Measurements from ENCODE around the gene DNAJB8.

DNAJB8 gene

DNA sequence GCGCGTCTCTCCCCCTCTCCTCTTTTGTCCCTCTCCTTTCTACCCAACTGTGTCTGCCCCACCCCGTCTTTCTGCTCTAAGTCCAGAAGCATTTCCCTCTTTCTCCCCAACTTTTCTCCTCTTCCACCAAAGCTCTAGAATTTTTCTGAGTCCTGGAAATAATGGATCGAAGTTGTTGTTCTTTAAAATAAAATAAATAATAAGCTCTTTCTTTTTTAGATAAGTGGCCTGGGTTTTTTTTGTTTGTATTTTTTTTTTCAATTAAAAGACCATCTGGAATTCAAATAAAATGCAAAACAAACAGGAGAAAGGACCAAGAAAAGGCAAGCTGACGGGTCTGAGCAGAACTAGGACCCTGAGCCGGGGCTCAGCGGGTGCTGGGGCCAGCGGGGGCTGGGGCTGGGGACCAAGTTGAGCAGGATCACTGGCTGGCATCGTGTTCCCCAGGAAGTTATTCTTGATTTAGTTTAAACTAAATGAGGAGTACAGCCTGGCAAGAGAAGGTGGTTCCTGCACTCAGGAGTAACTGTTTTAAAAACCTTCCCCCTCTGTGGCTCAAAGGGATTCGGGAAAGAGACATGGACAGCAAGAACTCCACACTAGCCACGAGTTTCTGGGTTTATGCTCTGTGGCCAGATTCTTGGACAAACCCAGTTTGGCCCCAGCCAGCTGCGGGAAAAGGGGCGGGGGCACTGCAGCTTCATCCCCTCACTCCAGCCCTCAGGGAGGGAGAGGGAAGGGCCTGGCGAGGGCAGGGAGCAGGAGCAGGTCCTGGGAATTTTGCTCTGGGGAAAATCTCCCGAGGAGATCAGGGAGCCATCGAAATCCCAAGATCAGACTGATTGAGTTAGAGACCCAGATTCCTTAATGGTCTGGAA, 18.0 kb upstream of the DNAJB8 start:
- TF ChIP-seq, protein P1, sequence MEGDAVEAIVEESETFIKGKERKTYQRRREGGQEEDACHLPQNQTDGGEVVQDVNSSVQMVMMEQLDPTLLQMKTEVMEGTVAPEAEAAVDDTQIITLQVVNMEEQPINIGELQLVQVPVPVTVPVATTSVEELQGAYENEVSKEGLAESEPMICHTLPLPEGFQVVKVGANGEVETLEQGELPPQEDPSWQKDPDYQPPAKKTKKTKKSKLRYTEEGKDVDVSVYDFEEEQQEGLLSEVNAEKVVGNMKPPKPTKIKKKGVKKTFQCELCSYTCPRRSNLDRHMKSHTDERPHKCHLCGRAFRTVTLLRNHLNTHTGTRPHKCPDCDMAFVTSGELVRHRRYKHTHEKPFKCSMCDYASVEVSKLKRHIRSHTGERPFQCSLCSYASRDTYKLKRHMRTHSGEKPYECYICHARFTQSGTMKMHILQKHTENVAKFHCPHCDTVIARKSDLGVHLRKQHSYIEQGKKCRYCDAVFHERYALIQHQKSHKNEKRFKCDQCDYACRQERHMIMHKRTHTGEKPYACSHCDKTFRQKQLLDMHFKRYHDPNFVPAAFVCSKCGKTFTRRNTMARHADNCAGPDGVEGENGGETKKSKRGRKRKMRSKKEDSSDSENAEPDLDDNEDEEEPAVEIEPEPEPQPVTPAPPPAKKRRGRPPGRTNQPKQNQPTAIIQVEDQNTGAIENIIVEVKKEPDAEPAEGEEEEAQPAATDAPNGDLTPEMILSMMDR (IDR thresholded peaks at IDR 0.05; ENCODE audit: low read depth, low read length): no peak
- in situ Hi-C loops (cut with HindIII; ENCODE audit: low sequenced_read_pairs): no loop called here
- no peak for DNase-seq (ENCODE audit: low read depth, low spot score)
- no peak overlapping the region for H3K4me3 ChIP-seq (ENCODE audit: low read depth, low read length)

DNA sequence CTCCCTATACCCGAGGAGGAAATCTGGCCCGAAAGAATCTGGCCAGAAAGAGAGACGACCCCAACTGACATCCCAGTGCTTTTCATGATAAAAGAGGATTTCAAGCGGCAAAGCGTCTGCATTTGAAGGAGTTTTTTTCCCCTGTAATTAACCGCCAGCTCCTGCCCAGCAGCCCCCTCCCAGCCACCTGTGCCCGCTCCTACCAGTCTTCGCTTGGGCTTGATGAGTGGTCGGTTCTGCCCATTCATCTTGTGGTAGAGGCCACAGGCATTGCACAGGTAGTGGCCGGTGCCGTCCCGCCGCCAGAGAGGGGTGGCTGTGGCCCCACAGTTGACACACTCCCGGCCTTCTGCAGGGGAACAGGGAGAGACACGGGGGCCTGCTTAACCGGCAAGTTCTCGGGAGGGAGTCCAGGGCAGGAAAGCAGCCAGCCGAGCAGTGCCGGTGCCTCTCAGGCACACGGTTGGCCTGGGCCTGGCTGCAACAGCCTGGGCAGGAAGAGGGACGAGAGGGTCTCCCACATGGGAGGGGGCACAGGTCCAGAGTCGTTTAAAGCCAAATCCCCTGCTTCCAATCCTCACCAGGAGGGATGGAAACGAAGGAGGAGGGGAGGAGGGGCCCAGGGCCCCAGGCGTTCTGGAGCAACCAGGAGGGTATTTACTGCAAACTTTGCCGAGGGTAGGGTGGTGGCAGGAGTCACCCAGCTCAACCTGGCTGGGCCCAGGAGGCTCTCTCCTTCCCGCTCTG, 17.1 kb upstream of the DNAJB8 start:
- TF ChIP-seq, protein P1 (IDR thresholded peaks at IDR 0.05; ENCODE audit: low read depth, low read length): no peak
- no peak overlapping the region for H3K4me3 ChIP-seq (ENCODE audit: low read depth, low read length)
- in situ Hi-C loops (cut with HindIII; ENCODE audit: low sequenced_read_pairs): no loop called here
- no peak for DNase-seq (ENCODE audit: low read depth, low spot score)

DNA sequence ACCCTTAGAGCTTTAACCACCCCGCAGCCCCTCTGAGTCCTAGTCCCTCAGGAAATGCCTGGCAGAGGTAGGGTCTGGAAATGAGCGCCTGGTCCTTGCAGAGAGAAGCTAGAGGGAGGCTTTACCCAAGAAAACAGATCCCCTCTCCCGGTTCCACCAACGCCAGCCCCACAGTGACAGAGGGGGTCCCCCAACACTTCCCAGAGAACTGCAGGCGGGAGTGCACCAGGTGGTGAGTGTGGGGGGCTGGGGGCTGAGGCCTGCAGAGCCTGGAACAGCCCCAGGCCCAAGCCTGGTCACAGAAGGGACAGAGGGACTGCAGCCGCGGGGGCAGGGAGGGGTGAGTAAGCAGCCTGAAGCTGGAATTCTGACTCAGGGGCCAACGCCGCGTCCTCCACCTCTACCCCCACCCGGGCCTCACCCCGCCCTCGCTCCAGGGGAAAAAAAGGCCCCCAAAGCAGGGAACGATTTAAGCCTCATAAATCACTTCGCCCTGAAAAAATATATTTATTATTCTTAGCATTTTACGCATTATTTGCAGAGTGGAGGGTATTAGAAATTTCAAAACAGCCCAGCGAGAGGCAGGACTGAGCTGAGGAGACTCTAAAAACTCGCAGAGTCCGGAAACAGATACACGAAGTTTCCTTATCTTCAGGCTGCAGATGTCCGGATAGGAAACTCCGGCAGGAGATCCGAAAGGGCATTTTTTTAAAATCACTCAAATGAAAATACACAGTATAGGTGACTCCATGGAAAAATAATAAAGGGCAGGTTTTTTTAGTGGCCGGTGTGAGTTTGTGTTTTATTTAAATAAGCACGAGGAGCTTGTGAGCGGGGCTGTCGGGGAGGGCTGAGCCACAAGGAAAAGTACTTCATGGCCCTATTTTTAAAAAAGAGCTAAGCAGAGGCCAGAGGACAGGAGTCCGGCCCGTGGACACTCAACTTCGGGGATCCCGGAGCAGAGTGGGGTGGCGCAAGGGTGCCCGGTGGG, 16.3 kb upstream of the DNAJB8 start:
- in situ Hi-C loops (cut with HindIII; ENCODE audit: low sequenced_read_pairs): no loop called here
- TF ChIP-seq, protein P1 (IDR thresholded peaks at IDR 0.05; ENCODE audit: low read depth, low read length): no peak
- DNase-seq (ENCODE audit: low read depth, low spot score): peak; percentile 40
- no peak overlapping the region for H3K4me3 ChIP-seq (ENCODE audit: low read depth, low read length)

DNA sequence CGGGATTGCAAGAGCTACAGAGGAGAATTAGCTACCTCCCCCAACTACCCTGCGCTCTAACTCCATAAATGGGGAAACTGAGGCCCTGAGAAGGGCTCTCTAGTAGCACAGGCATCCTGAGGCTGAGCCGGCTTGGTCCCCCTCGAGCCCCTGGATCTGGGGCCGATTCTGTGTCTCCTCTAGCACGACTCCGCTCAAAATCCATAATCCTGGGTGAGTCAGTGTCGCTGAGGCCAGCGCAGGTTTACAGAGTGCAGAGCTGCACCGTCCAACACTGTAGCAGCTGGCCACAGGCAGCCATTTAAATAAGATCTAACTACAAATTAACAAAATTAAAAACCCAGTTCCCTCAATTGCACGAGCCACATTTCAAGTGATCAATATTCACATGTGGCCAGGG, 15.5 kb upstream of the DNAJB8 start:
- in situ Hi-C loops (cut with HindIII; ENCODE audit: low sequenced_read_pairs): no loop called here
- no peak for DNase-seq (ENCODE audit: low read depth, low spot score)
- TF ChIP-seq, protein P1 (IDR thresholded peaks at IDR 0.05; ENCODE audit: low read depth, low read length): no peak
- H3K4me3 ChIP-seq (ENCODE audit: low read depth, low read length): no peak overlapping the region

DNA sequence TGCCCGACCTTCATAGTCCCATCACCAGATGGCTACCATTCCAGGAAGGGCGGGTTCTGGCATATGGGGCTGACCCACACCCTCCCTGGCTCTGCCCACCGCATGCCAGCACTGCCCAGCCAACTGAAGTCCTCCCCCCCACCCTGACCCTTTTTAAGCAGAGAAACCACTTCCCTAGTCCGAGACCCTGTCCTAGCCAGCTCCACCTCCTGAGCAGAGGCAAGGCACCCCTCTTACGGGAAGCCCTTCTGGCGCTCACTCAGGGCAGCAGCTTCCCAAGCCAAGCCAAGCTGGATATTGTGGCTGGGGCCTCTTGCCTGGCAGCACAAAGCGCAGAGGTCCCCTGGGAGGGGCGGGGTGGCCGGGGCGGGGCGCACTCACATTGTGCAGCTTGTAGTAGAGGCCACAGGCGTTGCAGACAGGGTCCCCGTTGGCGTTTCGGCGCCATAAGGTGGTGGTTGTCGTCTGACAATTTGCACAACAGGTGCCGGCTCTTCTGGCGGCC, 14.8 kb upstream of the DNAJB8 start:
- no peak overlapping the region for H3K4me3 ChIP-seq (ENCODE audit: low read depth, low read length)
- in situ Hi-C loops (cut with HindIII; ENCODE audit: low sequenced_read_pairs): no loop called here
- TF ChIP-seq, protein P1 (IDR thresholded peaks at IDR 0.05; ENCODE audit: low read depth, low read length): no peak
- DNase-seq (ENCODE audit: low read depth, low spot score): no peak
